ENCODE measurements around the gene DENND2A.
A peak's percentile ranks its signal among the peaks of the same experiment; 100 is the strongest.
"Not testable (repeated sequence)": the region's sequence is repeated elsewhere in the genome, so short reads cannot be mapped to it uniquely, and the experiment has no call there.

The DENND2A gene

GRCh38 chr7:140672382-140673062, 31.9 kb upstream of the DENND2A start, which contains the start of gene ADCK2:
TSS of gene ADCK2 (plus strand) at chr7:140672945. CDS start at chr7:140673331, 386 bp downstream.
- peak in 1 of 2 experiments; percentile 53 for DNase-seq

DNA sequence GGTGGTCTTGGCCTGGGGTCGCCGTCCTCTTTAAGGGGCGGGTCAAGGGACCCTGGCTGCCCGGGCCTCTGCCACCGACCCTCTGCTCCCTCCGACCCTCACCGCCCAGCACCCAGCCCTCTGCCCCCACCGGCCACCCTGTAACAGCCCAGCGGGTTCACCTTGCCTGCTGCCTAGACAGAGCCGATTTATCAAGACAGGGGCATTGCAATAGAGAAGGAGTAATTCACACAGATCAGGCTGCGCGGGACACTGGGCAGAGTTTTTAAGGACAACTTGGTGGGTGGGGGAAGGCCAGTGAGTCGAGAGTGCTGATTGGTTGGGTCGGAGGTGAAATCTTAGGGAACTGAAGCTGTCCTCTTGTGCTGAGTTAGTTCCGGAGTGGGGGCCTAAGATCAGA, 31.4 kb upstream of the DENND2A start:
- DNase-seq, result no peak

DNA sequence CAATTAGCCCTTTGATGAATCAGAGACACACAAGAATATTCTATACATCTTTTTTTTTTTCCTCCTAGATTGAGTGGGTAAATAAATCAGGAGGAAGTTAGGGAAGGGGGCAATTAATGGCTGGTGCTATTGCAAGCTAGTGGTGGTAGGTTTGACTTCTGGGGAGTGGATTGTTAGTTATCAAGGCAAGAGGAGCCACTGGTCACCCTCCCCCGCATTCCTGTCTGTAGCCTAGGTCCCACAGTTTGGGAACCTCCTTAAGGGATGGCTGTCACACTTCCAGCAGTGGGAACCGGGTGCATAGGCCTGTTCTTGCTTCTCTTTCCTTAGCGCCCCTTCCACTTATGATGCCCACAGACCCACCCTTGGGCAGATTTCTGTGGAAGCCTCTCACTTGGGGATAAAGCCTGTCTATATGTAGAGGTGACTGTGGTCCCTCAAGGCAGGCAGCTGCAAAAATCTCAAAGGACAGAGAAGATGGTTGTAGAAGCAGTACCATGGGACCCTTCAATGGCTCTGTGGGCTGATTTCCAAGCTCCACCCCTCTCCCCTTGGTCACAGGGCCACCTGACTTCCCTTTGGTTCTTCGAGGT, 29.8 kb upstream of the DENND2A start:
- DNase-seq, result no peak

GRCh38 chr7:140669862-140670261, 29.2 kb upstream of the DENND2A start:
- DNase-seq, result not testable (repeated sequence)

- DNase-seq, result no peak
Observed at GRCh38 chr7:140669352-140669751, 28.7 kb upstream of the DENND2A start.

- no peak for DNase-seq
Observed at GRCh38 chr7:140668641-140669040, 28.0 kb upstream of the DENND2A start.

GRCh38 chr7:140667476-140667875, 26.9 kb upstream of the DENND2A start:
- no peak for DNase-seq

GRCh38 chr7:140662938-140663337, 22.3 kb upstream of the DENND2A start:
- DNase-seq, result not testable (repeated sequence)

- peak in 1 of 2 experiments; percentile 14 for DNase-seq
Observed at GRCh38 chr7:140661124-140661523, 20.5 kb upstream of the DENND2A start.

DNA sequence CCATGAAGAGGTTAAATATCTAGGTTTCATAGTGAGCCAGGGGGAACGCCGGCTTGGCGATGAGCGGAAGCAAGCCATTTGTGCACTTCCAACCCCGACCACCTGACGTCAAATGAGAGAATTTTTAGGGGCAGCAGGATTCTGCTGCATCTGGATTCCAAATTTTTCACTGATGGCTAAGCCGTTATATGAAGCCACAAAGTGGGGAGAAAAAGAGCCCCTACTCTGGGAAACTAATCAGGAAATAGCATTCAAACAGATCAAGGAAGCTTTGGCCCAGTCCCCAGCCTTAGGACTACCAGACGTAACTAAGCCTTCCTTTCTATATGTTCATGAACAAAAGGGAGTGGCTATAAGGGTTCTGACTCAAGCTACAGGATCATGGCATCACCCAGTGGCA, 19.2 kb upstream of the DENND2A start:
- DNase-seq, result no peak

DNA sequence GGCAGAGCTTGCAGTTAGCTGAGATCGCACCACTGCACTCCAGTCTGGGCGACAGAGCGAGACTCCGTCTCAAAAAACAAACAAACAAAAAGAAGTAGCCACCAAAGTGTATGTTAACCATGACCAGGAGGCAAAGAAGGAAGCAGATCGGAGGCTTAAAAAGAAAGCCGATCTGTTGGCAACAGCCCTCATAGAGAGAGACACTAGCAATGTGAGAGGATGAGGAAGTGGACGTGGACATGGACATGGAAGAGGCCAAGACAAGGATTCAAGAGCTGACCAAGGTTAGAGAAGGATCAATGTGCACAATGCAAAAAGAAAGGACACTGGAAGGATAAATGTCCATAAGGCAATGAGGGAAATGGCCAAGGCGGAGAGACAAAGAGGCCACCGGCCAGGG, 17.3 kb upstream of the DENND2A start:
- no peak for DNase-seq

GRCh38 chr7:140656548-140657515, 16.2 kb upstream of the DENND2A start:
- no peak for DNase-seq

DNA sequence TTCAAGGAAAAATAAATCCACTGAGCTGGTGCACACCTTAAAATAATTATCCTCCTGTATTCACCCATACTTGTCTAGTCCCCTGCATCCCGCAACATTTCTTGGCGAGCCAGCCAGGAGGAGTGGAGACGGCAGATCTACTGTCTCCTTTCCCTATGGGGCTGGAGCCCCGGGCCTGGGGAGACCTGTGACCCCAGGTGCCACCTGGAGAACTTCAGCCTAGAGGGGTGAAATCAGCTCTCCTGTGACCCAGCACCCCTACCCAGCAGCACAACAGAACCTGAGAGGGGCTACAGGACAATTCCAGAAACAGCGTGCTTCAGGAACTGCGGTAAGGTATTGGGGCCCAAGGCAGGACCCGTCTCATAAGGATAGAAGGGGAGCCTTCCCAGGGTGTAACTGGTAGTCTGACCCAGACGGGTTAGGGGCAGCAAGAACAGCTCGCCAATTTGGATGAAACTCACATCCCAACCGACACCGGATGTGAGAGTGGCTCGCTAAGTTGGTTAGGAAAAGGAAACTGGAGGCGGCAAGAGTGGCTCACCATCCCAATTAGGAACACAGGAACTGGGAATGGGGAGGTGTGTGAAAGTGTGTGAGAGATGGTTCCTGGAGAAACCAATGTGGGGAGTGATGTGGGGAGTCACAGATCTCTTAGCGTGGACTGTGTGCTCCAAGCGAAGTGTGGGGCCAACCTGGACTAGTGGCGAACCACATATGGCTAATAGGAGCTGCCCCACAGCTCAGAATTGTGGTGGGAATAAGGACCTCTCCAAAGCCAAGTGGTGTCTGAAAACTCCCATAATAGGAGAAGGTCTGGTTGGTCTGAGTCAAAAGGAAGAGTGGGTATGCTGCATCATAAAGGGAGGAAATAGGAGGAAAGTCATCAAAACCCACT, 15.1 kb upstream of the DENND2A start:
- no peak for DNase-seq

- no peak for DNase-seq
Observed at GRCh38 chr7:140654661-140655060, 14.0 kb upstream of the DENND2A start.

DNA sequence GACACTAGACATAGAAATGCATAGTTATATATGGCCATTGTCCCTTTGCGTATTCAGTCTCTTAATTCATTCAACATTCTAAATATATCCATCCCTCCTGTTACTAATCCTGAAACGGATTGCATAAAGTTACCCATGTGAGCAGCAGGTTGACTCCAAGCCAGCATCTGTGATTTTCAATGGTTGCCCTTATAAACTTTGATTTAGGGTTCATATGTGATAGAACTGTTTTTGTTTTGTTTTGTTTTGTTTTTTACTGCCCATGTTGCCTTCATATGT, 13.4 kb upstream of the DENND2A start:
- DNase-seq, result no peak

- peak; percentile 93 to 98 for DNase-seq
Observed at GRCh38 chr7:140653319-140654108, 12.9 kb upstream of the DENND2A start.

- no peak for DNase-seq
Observed at GRCh38 chr7:140650367-140650766, 9.8 kb upstream of the DENND2A start.

DNA sequence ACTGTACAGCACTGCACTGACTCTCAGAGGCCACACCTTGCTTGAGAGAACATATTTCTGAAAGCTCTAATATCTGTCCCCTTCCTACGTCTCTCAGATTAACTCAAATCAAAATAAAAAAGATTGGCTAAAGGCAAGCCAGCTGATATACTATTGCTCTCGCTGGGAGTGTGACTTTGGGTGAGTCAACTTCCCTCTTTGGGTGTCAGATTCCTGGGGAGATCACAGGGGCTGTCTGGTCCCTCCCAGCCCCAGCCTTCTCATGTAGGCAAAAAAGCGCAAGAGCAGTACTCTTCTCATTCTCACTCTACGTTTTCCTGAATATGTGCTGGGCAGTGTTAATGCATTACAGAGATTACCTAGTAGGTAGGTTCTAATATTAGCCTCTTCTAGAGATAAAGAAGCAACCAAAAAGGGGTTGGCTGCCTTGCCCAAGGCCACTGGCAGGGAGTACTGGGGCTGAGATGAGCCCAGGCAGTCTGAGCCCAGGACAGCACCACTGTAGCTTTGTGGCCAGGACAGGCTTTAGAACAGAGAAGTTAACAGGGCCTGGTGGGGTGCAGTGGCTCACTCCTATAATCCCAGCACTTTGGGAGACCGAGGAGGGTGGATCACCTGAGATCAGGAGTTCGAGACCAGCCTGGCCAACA, 9.1 kb upstream of the DENND2A start:
- DNase-seq, result no peak

- DNase-seq, result peak; percentile 87 to 91
Observed at GRCh38 chr7:140646931-140647647, 6.5 kb upstream of the DENND2A start.

DNA sequence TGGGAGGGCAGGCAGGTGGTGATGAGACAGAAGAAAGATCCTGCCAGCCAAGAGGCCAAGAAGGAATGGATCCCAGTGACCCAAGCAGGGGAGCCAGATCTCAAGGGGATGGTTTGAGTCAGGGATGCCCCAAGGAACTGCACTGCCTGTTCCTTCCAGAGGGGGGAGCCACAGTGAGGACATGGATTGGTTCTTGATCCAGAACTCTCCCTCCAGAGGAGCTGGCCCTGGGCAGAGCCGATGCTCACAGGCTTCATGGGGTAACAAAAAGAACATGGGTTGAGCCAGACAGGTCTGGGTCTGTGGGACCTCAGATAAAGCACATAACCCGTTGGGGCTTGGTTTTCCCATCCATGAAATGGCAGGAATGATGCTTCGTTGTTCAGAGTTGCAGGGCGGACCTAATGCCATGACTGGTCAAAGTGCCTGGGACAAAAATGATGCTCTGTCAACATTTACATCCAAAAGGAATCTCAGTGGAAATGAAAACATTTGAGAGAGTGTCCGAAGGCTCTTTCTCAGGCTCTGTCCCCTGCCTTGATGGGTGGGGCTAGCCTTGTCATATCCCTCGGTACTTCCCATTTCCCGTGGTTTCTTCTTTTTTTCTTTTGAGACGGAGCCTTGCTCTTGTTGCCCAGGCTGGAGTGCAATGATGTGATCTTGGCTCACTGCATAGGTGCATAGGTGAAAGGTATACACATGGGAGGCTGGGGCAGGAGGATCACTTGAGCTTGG, 4.7 kb upstream of the DENND2A start:
- DNase-seq, result no peak
